Type B pancreatic cell (in vitro differentiated cells): ENCODE data around the gene ADAMTS6. TPM values are rescaled to one million over a fixed set of nuclear protein-coding genes. Genes with fewer than 3 reads are reported as not detected.

Experiments
- DNase-seq: peaks from one replicate; pipeline ENCODE4 v3.0.0; 2021; ENCODE audit warnings: mixed read lengths; ENCODE audit not compliant: unreplicated experiment; ENCODE audit errors: extremely low spot score
- H3K27ac Mint-ChIP-seq: 2 replicates; pipeline ENCODE4 v1.8.0; 2021; ENCODE audit warnings: mild to moderate bottlenecking, mixed read lengths
- H3K27me3 Mint-ChIP-seq: 2 replicates; pipeline ENCODE4 v1.8.0; 2021; ENCODE audit warnings: mixed read lengths
- H3K36me3 Mint-ChIP-seq: 2 replicates; pipeline ENCODE4 v1.8.0; 2021; ENCODE audit warnings: mixed read lengths
- H3K4me1 Mint-ChIP-seq: one replicate; pipeline ENCODE4 v1.8.0; 2021; ENCODE audit warnings: mixed read lengths; ENCODE audit not compliant: unreplicated experiment
- H3K4me3 Mint-ChIP-seq: 2 replicates; pipeline ENCODE4 v1.8.0; 2021; ENCODE audit warnings: mild to moderate bottlenecking, mixed read lengths
- H3K9me3 Mint-ChIP-seq: 2 replicates; pipeline ENCODE4 v1.8.0; 2021; ENCODE audit warnings: mixed read lengths
- total RNA-seq: library from RNA; stranded (reverse); gene quantifications from 2 replicates; pipeline ENCODE4 v1.2.1, GENCODE V29; 2021; ENCODE audit warnings: low replicate concordance
- TF ChIP-seq, protein P1 (sequence below): fragments of 200-600 bp; sonication (generic); conservative IDR thresholded peaks from 2 replicates; pipeline ENCODE4 v1.5.0; 2021; ENCODE audit warnings: antibody characterized with exemption, mild to moderate bottlenecking

The ADAMTS6 gene
- total RNA-seq, 1 donor from 2014 or later, result 4.2 TPM

DNA sequence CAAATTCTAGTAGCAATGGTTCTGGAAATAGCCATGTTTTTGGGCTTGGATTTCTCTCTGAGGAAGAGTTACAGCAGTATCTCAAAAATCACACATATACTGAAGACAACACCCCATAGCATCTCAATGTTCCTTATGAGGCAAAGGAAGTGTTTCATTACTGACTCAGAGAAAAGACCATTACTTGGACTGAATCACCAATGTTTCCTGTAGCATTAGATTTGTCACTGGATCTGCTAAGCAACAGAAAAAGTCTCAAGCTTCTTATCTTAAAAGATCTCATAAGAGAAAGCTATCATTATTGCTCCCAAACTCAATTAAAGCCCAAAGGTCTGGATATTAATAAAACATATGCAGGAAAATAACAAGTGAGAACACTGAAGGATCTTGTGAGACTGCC lies 272.4 kb downstream of the ADAMTS6 start:
- peaks cover 4% of the 10 kb centered on the region for H3K9me3 Mint-ChIP-seq
- TF ChIP-seq, protein P1, sequence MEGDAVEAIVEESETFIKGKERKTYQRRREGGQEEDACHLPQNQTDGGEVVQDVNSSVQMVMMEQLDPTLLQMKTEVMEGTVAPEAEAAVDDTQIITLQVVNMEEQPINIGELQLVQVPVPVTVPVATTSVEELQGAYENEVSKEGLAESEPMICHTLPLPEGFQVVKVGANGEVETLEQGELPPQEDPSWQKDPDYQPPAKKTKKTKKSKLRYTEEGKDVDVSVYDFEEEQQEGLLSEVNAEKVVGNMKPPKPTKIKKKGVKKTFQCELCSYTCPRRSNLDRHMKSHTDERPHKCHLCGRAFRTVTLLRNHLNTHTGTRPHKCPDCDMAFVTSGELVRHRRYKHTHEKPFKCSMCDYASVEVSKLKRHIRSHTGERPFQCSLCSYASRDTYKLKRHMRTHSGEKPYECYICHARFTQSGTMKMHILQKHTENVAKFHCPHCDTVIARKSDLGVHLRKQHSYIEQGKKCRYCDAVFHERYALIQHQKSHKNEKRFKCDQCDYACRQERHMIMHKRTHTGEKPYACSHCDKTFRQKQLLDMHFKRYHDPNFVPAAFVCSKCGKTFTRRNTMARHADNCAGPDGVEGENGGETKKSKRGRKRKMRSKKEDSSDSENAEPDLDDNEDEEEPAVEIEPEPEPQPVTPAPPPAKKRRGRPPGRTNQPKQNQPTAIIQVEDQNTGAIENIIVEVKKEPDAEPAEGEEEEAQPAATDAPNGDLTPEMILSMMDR, result no peak
- no peaks in the 10 kb centered on the region for H3K4me1 Mint-ChIP-seq
- H3K27ac Mint-ChIP-seq, result no peak overlapping the region
- no peak for DNase-seq
- H3K36me3 Mint-ChIP-seq, result no peaks in the 10 kb centered on the region
- H3K4me3 Mint-ChIP-seq, result no peak overlapping the region
- no peaks in the 10 kb centered on the region for H3K27me3 Mint-ChIP-seq

DNA sequence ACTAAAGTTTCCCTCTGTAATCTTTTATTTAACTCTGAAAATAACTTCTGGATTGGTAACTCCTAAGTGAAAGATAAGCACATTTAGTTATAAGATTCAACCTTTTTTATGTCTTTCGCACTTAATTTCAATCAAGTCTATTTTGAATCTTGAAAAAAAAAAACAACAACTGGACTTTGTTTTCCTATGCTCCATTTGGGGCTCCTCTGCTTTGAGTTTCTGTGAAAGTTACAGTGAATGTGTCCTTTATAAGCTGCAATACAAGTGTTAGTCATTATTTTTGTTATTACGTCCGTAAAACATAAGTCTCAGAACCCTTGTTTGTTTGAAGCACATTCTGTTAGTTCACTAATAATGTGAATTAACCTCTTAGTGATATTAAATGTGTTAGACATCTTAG lies 276.8 kb downstream of the ADAMTS6 start:
- no peaks in the 10 kb centered on the region for H3K4me1 Mint-ChIP-seq
- no peaks in the 10 kb centered on the region for H3K36me3 Mint-ChIP-seq
- H3K4me3 Mint-ChIP-seq, result no peak overlapping the region
- no peaks in the 10 kb centered on the region for H3K27me3 Mint-ChIP-seq
- no peak overlapping the region for H3K27ac Mint-ChIP-seq
- no peaks in the 10 kb centered on the region for H3K9me3 Mint-ChIP-seq
- TF ChIP-seq, protein P1, result no peak
- DNase-seq, result no peak

DNA sequence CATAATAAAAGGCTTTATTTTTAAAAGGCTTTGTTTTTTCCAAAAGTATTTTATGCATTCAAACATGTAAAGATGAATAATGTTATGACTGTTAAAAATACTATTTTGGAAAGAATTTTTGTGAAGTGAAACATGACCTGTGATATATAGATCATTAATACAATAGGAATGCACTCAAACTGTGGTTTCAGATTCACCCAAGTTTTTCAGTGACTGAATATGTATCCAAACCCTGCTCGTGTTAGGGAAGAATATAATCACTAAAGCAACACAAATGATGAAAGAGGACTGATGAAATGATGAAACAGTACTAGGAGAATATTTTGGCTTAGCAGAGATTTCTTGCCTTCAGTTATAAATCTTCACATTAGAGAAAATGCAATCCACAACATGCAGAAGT lies 278.0 kb downstream of the ADAMTS6 start:
- no peaks in the 10 kb centered on the region for H3K9me3 Mint-ChIP-seq
- no peaks in the 10 kb centered on the region for H3K36me3 Mint-ChIP-seq
- no peaks in the 10 kb centered on the region for H3K27me3 Mint-ChIP-seq
- H3K4me1 Mint-ChIP-seq, result no peaks in the 10 kb centered on the region
- H3K27ac Mint-ChIP-seq, result no peak overlapping the region
- TF ChIP-seq, protein P1, result no peak
- DNase-seq, result no peak
- H3K4me3 Mint-ChIP-seq, result no peak overlapping the region

DNA sequence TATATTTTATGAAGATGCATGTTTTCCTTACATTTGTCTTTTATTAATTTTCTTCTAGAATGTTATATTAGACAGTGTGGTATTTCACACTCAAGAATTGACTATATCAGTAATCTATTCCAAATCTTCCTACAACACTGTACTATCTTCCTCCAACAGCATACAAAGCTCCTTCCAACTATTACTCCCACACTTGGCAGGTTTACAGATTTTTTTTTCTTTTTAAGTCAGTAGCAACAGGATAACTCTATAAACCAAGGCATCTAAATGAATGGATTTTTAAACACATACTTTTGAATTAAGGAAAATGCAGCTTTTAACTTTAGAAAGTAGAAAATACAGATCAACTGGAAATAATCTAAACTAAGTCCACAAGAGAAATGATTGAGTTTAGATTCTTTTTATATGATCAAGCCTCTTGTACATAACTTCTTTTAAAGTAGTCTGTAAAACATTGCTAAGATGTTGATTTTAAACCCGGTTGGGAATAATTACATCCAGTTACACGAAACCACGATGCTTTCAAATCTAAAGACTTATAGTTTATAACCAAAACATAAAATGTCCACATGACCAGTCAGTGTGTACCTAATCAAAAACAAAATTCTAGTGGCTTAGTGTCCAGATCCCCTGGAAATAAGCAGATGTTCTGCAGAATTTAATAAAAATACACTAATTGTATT lies 281.6 kb downstream of the ADAMTS6 start:
- H3K27ac Mint-ChIP-seq, result no peak overlapping the region
- TF ChIP-seq, protein P1, result no peak
- H3K27me3 Mint-ChIP-seq, result no peaks in the 10 kb centered on the region
- no peaks in the 10 kb centered on the region for H3K36me3 Mint-ChIP-seq
- no peak for DNase-seq
- H3K4me3 Mint-ChIP-seq, result no peak overlapping the region
- no peaks in the 10 kb centered on the region for H3K9me3 Mint-ChIP-seq
- H3K4me1 Mint-ChIP-seq, result no peaks in the 10 kb centered on the region

DNA sequence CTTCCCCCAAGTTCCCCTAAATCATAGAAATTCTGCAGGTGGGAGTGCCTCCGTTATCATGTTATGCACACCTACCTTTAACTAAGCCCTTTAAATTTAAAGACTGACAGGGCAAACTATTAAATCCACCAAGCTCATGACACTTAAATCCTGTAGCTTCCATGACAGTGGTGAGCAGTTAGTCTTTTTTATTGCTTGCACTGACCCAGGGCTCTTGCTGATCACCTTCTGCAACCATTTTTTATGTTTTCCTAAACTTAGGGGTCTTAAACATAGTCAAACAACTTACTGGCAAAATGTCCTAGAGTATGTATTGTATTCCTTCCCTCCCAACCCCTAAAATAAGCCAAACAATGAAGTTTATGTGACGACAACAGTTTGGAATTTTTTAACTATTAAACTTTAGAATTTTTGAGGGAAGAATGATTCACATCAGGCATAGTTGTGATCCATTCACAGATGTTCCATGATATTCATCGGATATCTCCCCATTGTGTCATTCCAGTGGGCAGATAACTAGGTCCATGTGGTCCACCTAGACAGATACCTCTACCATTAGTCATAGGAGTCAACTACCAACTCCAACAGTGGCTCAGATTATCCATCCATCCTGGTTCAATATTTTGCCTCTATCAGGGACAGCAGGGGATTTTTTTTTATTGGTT lies 283.1 kb downstream of the ADAMTS6 start:
- Mint-ChIP-seq H3K4me1 (no peaks in the 10 kb centered on the region), H3K27me3 (no peaks in the 10 kb centered on the region), H3K36me3 (no peaks in the 10 kb centered on the region), H3K9me3 (no peaks in the 10 kb centered on the region), H3K27ac (no peak overlapping the region), H3K4me3 (no peak overlapping the region)
- no peak for DNase-seq
- TF ChIP-seq, protein P1, result no peak
